Stimulated activated CD8-positive, alpha-beta memory T cell treated with anti-CD3 and anti-CD28 coated beads, Interleukin-4, amount 100 ng/mL, for 24 hours (primary cell): ENCODE measurements around the gene HAO2.

Source experiments
- DNase-seq: peaks from one replicate; pipeline ENCODE4 v3.0.0-alpha.2; 2020; ENCODE audit warnings: low read depth

Gene HAO2

DNA sequence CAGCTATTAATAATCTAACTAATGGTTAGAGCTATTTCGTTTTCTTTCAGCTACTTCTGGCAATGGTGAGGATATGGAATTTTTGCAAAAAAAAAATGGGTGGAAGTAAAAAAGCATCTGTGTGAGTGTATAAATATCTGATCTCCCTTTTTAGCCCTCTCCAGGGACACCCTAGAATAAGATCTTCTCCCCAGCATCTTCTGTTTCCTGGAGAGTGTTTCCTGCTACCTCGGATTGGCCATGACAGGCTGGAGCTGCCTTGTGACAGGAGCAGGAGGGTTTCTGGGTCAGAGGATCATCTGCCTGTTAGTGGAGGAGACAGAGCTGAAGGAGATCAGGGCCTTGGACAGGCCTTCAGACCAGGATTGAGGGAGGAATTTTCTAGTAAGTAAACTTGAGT, 70.2 kb downstream of the HAO2 start:
- DNase-seq = no peak

DNA sequence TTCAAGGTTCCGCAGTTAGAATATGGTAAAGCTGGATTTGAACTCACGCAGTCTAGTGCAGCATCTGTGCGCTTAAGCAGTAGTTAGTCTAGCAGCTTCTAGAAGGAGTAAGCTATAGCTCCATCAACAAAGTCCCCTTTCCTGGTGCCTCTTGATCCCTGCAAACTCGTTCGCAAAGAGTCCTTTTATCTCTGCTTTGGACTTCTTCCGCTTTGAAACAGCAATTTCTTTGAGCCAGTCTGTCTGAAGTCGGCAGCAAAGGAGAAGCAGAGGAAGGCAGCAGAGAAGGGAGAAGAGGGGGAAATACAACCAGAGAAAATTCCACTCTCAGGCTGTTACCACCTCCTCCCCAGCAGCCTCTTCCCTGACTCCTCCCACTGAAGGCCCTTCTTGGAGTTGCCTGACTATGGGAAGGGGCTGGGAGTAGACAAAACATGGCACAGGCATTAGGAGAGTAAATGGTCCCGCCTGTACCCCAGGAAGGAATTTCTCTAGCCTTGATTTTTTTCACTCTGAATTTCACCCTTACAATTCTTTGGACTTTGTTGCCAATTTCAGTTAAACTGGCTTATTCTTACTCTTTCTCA, 72.2 kb downstream of the HAO2 start:
- DNase-seq = no peak

DNA sequence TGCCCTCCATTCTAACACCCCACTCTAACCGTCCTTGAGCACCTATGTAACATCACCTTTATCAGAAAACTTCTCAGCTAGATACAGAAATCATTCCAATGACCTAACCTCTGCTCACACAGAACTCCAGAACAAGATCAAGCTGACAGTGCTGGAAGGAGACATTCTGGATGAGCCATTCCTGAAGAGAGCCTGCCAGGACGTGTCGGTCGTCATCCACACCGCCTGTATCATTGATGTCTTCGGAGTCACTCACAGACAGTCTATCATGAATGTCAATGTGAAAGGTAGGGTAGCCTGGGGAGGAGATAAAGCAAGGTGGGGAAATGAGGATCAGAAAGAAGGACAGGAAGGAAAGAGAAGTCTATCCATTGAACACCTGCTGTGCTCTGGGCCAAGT, 74.2 kb downstream of the HAO2 start:
- DNase-seq = no peak
